GM21367 (cell line): ENCODE results near the gene FADD.
A peak's percentile ranks its signal among the peaks of the same experiment; 100 is the strongest.
"Not testable (repeated sequence)": the region's sequence is repeated elsewhere in the genome, so short reads cannot be mapped to it uniquely, and the experiment has no call there.

Source experiments
- ATAC-seq: cut with Tn5 transposase; IDR thresholded peaks from one replicate; pipeline ENCODE4 v1.9.1; 2021; ENCODE audit not compliant: unreplicated experiment

Gene FADD

DNA sequence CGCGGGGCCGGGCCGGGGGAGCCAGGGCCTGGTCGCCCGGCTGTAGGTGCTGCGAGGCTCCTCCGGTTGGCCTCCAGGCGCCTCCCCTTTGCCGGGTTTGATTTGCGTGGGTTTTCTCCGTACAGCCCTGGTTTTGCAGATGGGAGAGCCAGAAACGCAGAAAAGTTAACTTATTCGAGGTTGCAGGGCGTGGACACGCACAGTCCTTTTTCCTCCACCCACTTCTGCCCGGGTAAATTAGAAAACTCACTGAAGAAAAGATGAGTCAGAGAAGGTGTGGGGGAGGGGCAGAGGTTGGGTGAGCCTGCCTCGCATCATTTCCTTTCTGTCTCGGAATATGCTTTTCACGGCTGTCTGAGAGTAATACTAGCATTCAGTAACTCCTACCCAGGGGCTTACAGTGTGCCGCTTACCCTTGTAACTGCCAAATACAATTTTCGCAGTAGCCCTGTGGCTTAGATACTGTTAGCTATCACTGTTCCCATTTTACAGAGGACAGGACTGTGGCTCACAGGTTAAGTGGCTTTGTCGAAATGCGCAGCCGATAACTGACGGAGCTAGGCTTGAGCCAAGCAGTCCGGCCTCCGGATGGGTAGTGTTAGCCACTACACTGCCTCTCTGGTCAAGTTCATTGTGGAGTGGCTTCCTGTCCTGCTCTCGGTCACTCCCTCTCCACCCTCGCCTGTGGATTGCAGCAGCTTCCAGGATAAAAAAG, 812 bp downstream of the FADD start:
- ATAC-seq, result peak; percentile 26

GRCh38 chr11:70204466-70204799, 1.3 kb downstream of the FADD start:
- ATAC-seq, result no peak

DNA sequence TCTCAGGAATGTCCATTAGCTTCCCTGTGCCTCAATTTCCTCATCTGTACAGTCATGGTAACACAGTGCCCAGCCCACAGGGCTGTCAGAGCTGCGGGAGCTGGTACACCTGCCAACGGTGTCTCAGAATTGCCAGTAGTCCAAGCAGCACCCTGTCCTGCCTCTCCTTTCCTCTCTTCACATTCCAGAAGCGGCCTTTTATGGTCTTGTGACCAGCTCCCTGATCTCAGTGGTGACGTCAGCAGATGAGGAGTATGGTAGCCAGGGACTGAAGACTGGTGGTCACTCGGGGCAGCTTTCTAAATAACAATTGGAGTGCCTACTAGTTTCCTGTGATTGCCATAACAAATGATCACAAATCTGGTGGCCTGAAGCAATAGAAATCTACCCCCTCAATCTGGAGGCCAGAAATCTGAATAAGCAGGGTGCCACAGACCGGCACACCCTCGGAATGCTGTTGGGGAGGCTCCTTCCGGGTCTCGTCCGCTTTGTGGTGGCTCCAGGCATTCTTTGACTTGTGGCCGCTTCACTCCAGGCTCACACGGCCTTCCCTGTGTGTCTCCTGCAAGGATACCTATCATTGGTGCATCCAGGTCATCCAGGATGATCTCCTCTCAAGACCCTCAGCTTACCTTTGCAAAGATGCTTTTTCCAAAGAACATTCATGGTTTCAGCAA, 2.1 kb downstream of the FADD start:
- ATAC-seq, result no peak

DNA sequence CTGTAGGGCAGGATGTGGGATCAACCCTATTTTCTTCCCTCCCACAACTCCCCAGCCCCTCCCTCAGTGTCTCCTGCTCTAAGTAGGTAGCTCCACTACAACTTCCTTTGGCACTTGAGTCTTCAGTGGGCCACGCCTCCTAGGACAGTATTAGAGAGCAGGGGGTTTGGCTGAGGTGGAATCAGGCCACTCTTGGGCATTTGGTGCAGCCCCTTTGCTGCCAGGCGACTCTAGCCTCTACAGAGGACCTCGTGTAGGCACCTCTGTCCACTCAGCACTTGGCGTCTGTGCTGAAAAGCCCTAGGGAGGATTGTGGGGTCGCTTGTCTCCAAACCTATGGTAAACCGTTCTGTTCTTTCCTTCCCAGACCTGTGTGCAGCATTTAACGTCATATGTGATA, 2.7 kb downstream of the FADD start:
- ATAC-seq, result no peak

- ATAC-seq, result no peak
Measured at GRCh38 chr11:70206226-70206981, 3.3 kb downstream of the FADD start.

DNA sequence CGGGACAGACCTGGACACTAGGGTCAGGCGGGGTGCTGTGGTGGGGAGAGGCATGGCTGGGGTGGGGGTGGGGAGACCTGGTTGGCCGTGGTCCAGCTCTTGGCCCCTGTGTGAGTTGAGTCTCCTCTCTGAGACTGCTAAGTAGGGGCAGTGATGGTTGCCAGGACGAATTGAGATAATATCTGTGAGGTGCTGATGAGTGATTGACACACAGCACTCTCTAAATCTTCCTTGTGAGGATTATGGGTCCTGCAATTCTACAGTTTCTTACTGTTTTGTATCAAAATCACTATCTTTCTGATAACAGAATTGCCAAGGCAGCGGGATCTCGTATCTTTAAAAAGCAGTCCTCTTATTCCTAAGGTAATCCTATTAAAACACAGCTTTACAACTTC, 3.9 kb downstream of the FADD start:
- no peak for ATAC-seq

DNA sequence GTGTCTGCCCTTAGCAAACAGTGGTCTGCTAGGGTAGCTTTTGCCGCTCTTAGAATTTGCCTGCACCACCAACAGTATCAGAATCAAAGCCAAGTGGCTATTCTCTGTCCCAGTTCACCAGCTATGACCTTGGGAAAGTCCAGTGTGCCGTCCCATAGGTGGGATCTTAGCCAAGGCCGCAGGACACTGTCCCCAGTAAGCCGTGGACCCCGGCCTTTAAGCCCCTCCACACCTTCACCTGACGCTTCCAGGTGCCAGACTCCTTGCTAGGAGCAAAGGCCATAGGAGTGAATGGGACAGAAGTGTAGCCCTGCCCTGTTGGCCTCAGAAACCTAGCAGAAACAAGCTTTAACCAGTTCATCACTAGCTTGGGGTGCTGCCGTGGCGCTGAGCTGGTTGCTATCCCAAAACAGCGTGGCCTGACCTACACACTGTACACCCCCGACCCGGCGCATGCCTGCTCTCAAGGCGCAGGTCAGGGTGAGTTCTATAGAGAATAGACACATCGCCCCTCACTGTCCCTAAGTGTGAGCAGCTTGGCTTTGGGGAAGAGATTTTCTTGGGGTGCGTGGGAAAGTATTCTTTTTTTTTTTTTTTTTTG, 4.5 kb downstream of the FADD start:
- ATAC-seq, result no peak

- no peak for ATAC-seq
Measured at GRCh38 chr11:70209391-70209912, 6.4 kb downstream of the FADD start.

DNA sequence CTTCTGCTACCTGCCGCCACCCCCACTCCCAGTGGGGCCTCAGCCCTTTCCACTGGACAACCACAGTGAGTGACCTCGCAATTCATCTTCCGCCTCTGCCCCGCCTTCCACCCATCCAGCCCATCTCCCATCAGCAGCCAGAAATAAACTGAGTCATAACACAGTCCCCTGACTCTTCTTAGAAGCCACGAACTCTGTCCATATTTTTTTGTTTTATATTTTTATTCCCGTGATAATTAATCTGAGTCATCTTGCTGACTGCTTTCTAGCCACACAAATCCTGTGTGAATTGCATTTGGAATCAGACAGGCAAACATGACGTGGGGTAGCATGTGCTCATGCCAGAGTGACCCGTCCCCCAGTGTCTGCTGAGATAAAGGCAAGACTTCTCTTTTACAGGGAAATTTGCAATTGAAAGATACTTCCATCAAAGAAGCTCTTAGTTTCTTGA, 7.0 kb downstream of the FADD start:
- no peak for ATAC-seq

- no peak for ATAC-seq
Measured at GRCh38 chr11:70210530-70210929, 7.4 kb downstream of the FADD start.

DNA sequence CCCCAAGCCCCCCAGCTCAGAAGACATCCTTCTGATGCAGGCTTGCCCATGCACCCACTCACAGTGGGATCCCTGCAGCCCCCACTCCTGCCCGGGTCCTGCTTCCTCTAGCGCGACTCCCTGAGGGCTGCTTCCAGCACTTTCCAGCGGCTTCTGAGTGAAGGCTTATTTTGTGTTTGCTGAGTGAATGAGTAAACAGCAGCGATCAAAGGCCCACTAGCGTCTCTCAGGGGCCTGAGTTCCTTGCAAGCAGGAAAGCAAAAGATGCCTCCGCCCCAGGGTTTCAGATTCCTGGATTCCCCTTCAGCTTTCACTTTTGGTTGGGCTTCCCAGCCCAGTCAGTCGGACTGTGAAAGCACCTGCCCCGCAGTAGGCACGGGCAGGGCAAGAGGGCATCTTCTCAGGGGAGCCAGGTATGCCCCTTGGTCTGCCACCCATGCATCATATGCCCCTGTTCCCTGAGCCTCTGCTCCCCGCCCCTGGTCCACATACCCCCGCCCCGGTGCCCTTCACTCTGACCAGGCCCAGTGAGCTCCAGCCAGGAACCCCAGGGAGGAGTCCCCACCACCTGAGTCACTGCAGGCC, 9.2 kb downstream of the FADD start:
- no peak for ATAC-seq

GRCh38 chr11:70217388-70217787, 14.3 kb downstream of the FADD start:
- ATAC-seq, result not testable (repeated sequence)

DNA sequence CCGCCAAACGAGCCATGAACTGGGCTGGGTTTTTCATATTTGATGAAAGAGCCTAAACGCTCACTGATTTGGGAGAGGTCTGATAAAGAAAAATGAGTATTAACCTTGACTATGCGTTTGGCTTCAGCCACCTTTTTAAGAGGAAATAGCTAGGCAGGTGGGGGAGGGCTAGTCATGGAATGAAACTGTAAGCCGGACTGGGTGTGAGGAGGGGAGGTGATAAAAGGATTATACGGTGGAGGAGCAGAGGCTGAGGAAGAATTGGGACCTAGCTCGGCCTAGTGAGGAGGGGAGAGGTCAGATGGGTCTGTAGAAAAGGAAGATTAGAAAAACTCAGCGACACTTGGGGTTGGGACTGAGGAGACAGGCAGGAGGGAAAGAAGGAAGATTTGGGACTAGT, 15.0 kb downstream of the FADD start:
- ATAC-seq, result not testable (repeated sequence)

DNA sequence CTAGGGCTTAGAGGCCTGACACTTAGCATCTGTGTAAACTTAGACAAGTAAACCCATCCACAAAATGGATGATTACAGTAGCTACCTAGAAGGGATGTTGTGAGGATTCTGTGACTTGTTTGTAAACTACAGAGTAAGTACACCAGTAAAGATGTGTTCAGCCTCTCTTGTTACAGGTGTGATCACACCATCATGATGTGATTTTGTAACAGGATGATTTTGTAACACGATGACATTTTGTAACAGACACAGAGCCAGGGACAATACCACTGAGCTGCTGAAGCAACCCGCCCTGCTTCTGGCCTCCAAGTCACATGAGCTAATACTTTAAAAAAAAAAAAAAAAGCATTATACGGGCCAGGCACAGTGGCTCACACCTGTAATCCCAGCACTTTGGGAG, 17.0 kb downstream of the FADD start:
- ATAC-seq, result no peak

DNA sequence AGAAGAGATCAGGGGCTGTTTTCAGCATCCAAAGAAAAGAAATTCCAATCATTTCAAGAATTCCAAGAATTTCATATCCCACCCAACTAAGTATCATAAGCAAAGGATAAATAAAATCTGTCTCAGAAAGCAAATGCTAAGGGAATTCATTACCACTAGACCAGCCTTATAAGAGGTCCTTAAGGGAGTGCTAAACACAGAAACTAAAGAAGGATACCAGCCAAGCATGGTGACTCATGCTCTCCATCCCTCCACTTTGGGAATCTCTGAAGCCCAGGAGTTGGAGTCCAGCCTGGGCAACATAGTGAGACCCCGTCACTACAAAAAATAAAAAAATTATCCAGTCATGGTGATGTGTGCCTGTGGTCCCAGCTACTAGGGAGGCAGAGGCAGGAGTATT, 17.8 kb downstream of the FADD start:
- ATAC-seq, result no peak

- ATAC-seq, result no peak
Measured at GRCh38 chr11:70225681-70226177, 22.6 kb downstream of the FADD start.

DNA sequence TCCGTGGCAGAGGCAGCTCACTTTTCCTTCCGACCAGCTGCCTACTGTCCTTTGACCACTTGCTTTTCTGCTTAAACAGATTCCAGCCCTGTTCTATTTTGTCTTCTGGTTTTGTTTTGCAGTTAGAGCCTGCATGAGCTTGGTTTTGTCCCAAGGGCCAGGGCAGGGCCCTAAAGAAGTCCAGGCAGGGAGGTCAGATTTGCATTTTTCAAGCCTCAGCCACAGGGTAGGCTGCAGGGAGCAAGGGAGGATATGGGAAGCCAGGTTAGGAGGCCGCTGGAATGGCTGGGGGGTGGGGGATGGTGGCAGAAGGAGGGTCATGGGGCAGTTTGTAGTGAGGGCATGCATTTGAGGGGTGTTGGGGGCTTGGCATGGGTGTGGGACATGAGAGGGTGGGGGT, 23.1 kb downstream of the FADD start:
- no peak for ATAC-seq

- no peak for ATAC-seq
Measured at GRCh38 chr11:70226967-70227366, 23.9 kb downstream of the FADD start.

DNA sequence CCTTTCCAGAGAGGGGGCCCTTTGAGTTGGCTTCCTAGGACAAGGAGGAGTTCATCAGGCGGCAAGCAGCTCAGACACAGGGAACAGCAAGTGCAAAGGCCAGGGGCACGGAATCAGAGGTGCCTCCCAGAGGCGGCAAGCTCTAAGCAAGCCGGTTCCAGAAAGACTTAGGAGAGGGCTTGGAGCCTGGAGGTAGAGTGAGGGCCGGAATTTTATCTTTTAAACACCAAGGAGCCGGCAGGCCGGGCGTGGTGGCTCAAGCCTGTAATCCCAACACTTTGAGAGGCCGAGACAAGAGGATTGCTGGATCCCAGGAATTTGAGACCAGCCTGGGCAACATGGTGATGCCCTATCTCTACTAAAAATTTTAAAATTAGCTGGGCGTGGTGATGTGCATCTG, 26.6 kb downstream of the FADD start:
- ATAC-seq, result no peak

DNA sequence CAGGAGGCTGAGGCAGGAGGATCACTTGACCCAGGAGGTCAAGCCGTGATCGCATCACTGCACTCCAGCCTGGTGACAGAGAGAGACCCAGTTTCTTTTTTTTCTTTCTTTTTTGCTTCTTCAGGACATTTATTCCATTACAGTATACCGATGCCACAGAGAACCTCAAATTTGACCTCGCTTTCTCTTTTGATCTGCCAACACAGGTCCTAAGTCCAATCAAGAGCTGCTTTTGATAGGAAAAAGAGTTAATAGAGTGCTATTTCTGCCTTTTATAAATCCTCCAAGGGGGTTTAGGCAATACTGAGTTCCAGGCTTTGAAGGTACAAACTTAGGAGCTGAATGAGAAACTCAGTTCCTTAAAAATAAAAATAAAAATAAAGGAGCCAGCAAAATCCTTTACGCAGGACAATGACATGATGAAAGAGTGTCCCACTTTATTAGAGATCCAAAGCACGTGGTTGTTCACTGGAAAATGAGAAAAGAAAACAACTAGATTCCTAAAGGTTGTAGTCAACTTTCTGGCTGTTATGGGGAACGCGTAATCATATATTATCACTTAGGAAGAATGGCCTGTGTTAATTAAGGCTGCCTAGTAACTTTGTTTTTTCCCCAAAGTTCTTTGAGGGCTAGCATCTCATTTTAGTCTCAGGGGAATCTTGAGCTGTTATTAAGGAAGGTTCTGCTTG, 27.2 kb downstream of the FADD start:
- no peak for ATAC-seq
